Tibial artery (tissue), 4 donors: ENCODE data around the gene CFAP52.

ENCODE experiments used
- DNase-seq, 2 donors: peaks; one replicate each; pipeline ENCODE4 v3.0.0-alpha.2; 2019
- H3K27ac ChIP-seq, 2 donors: fragments of 200-600 bp; sonication (generic) in 1 of 2; 1 replicate in 1 of 2; 2 replicates in 1 of 2; pipeline ENCODE4 v1.5.1; 2018 to 2019; ENCODE audit warnings: mild to moderate bottlenecking in 1 of 2
- H3K27me3 ChIP-seq, 2 donors: fragments of 200-600 bp; sonication (generic) in 1 of 2; one replicate each; pipeline versions ENCODE4 v1.5.1 to v1.6.0; 2016 to 2019
- H3K36me3 ChIP-seq, 3 donors: fragments of 200-600 bp; sonication (generic) in 2 of 3; one replicate each; pipeline ENCODE4 v1.5.1; 2016 to 2019; ENCODE audit warnings: mild to moderate bottlenecking in 2 of 3
- H3K4me1 ChIP-seq, 4 donors: fragments of 200-600 bp; sonication (generic) in 2 of 4; 1 replicate in 3 of 4; 2 replicates in 1 of 4; pipeline ENCODE4 v1.5.1; 2016 to 2019
- H3K4me3 ChIP-seq, 2 donors: fragments of 200-600 bp; sonication (generic) in 1 of 2; 1 replicate in 1 of 2; 2 replicates in 1 of 2; pipeline ENCODE4 v1.5.1; 2018 to 2019; ENCODE audit warnings: mild to moderate bottlenecking in 2 of 2
- H3K9me3 ChIP-seq, 3 donors: fragments of 200-600 bp; sonication (generic) in 1 of 3; one replicate each; pipeline ENCODE4 v1.5.1; 2016 to 2019
- intact Hi-C: fragments of 100-400 bp; cut with DNase I; formaldehyde crosslinking; loops from one replicate; pipeline ENCODE4 v1.15.0; 2023; ENCODE audit warnings: low total_unique reads
- TF ChIP-seq, protein P1 (sequence below), 2 experiments: fragments of 200-600 bp in 1 of 2; fragments of 450-650 bp in 1 of 2; IDR thresholded peaks; one replicate each; pipeline ENCODE4 v1.5.1; 2017 to 2019; ENCODE audit warnings: antibody characterized with exemption in 2 of 2, mild to moderate bottlenecking in 1 of 2, moderate library complexity in 1 of 2

CFAP52 gene

DNA sequence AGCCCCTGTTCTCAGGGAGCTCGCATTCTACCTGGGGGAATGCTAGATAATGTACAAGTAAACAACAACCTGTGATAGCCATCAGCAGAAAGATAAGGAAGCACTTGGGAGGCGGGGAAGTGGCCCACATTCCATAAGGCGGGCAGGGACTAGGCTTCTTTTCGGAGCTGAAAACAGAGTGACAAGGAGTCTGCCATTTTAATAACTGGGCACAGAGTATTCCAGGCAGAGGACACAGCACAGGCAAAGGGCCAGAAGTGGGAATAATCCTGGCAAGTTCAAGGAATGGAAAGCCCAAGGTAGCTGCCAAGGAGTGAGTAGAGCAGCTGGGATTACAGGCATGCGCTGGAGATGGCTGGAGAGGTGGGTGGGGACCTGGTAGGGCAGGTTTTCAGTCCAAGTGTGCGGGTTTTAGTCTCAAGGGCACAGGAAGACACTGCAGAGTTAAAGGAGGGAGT lies 93.1 kb downstream of the CFAP52 start:
- no peak for DNase-seq
- Histone ChIP-seq H3K4me3 (no peak overlapping the region), H3K27me3 (peaks cover 0 to 4% of the 10 kb centered on the region in 2 donors), H3K9me3 (peaks cover 0 to 6% (median 0%) of the 10 kb centered on the region in 3 donors), H3K4me1 (no peaks in the 10 kb centered on the region), H3K27ac (no peak overlapping the region), H3K36me3 (no peaks in the 10 kb centered on the region)
- TF ChIP-seq, protein P1, sequence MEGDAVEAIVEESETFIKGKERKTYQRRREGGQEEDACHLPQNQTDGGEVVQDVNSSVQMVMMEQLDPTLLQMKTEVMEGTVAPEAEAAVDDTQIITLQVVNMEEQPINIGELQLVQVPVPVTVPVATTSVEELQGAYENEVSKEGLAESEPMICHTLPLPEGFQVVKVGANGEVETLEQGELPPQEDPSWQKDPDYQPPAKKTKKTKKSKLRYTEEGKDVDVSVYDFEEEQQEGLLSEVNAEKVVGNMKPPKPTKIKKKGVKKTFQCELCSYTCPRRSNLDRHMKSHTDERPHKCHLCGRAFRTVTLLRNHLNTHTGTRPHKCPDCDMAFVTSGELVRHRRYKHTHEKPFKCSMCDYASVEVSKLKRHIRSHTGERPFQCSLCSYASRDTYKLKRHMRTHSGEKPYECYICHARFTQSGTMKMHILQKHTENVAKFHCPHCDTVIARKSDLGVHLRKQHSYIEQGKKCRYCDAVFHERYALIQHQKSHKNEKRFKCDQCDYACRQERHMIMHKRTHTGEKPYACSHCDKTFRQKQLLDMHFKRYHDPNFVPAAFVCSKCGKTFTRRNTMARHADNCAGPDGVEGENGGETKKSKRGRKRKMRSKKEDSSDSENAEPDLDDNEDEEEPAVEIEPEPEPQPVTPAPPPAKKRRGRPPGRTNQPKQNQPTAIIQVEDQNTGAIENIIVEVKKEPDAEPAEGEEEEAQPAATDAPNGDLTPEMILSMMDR (IDR thresholded peaks at IDR 0.05): no peak
- intact Hi-C loops: no loop called here

DNA sequence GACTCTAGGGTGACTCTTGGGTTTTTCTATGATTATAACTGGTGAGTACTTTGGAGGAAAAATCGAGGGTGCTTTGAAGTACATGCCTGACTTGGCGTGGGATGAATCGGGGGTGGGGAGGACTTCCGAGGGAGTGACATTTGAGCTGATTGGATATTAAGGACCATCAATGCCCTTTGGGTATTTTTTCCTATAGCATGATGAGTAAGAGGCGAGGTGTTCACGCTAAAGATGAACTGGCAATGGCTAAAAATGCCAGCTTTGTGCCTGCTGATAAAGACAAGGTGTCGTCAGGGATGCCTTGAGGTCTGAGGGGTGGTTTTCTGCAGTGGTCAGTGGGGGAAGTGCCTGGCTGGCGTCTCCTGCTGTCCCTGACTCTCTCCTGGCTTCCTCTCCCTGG lies 94.2 kb downstream of the CFAP52 start:
- H3K27ac ChIP-seq: no peak overlapping the region
- no peaks in the 10 kb centered on the region for H3K36me3 ChIP-seq
- intact Hi-C loops: no loop called here
- H3K9me3 ChIP-seq: peaks cover 0 to 3% (median 0%) of the 10 kb centered on the region in 3 donors
- no peak for DNase-seq
- peaks cover 0 to 4% of the 10 kb centered on the region in 2 donors for H3K27me3 ChIP-seq
- TF ChIP-seq, protein P1 (IDR thresholded peaks at IDR 0.05): no peak
- no peak overlapping the region for H3K4me3 ChIP-seq
- H3K4me1 ChIP-seq: no peaks in the 10 kb centered on the region

DNA sequence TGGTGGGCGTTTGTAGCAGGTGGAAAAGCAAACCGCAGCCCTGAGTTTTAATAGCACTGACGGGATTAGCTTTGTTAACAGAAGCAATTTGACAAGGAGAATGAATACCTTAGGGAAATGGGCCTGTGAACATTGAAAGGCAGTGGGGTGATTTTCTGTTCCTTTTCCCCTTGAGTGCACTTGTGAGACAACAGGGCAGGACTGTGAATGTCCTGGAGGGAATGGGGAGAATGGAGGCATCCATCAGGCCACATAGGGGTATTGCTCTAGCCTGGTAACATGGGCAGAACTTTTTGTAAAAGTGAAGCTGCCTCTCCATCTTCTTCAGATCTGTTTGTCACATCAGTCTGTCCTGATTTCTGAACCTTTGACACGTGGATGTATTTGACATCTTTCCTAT lies 95.1 kb downstream of the CFAP52 start:
- H3K9me3 ChIP-seq: no peaks in the 10 kb centered on the region
- intact Hi-C loops: no loop called here
- no peaks in the 10 kb centered on the region for H3K36me3 ChIP-seq
- H3K4me3 ChIP-seq: no peak overlapping the region
- H3K4me1 ChIP-seq: no peaks in the 10 kb centered on the region
- TF ChIP-seq, protein P1 (IDR thresholded peaks at IDR 0.05): no peak
- no peak overlapping the region for H3K27ac ChIP-seq
- peaks cover 0 to 4% of the 10 kb centered on the region in 2 donors for H3K27me3 ChIP-seq
- no peak for DNase-seq

DNA sequence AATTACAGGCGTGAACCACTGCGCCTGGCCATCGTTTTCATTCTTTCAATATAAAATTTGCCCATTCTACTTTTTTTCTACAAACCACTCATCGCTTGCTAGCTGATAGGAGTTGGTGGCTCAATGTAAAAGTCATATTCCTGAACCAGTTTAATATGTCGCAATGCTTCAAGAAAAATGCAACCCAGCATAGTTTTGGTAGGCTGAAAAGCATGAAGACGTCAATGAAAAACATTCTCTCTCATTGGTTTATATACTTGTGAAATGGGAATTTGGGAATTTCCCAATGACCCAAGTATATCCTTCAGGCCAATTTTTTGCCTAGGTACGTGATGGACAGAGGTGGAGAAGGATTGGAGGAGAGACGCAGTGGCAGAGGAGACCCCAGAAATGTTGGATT lies 95.8 kb downstream of the CFAP52 start:
- H3K27ac ChIP-seq: no peak overlapping the region
- no peak overlapping the region for H3K4me3 ChIP-seq
- no peaks in the 10 kb centered on the region for H3K36me3 ChIP-seq
- peaks cover 0 to 4% of the 10 kb centered on the region in 2 donors for H3K27me3 ChIP-seq
- DNase-seq: no peak
- TF ChIP-seq, protein P1 (IDR thresholded peaks at IDR 0.05): no peak
- no peaks in the 10 kb centered on the region for H3K4me1 ChIP-seq
- intact Hi-C loops: no loop called here
- no peaks in the 10 kb centered on the region for H3K9me3 ChIP-seq

DNA sequence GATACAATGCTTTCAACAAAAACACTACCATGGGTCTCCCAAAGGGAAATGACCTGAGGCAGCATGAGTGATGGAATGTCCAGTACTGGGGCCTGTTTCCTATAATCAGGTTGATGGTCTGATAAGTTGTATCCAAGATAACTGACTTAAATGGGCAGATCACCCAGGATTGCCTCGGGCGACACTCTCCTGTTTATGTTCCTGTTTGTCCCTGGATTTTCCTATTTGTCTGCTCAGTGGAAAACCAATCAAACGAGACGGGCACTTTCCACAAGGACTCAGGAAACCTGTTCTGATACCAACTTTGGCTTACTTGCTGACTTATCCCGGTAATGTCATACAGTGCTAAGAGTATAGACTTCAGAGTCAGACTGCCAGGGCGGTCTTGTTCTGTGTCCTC lies 96.2 kb downstream of the CFAP52 start:
- H3K27me3 ChIP-seq: peaks cover 0 to 4% of the 10 kb centered on the region in 2 donors
- no peaks in the 10 kb centered on the region for H3K4me1 ChIP-seq
- no peak overlapping the region for H3K27ac ChIP-seq
- no peaks in the 10 kb centered on the region for H3K36me3 ChIP-seq
- no peak overlapping the region for H3K4me3 ChIP-seq
- TF ChIP-seq, protein P1 (IDR thresholded peaks at IDR 0.05): no peak
- no peaks in the 10 kb centered on the region for H3K9me3 ChIP-seq
- DNase-seq: no peak
- intact Hi-C loops: no loop called here

DNA sequence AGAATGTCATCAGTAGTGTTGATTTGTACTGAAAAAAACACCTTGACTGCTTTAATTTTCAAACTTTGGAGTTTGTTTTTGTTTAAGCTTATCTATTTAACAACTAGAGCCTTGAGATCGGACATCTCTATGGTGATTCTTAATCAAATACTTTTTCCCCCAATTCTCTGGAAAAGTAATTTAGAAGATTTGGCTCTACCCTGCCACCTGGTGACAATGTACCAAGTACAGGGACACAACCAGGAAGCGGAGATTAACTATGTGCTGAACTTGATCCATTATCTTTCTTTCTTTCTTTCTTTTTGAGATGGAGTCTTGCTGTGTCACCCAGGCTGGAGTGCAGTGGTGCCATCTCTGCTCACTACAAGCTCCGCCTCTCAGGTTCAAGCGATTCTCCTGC lies 99.6 kb downstream of the CFAP52 start:
- Histone ChIP-seq H3K4me3 (no peak overlapping the region), H3K4me1 (no peaks in the 10 kb centered on the region), H3K9me3 (peaks cover 0 to 14% (median 3%) of the 10 kb centered on the region in 3 donors), H3K27me3 (no peaks in the 10 kb centered on the region), H3K27ac (no peak overlapping the region), H3K36me3 (no peaks in the 10 kb centered on the region)
- TF ChIP-seq, protein P1 (IDR thresholded peaks at IDR 0.05): no peak
- no peak for DNase-seq
- intact Hi-C loops: no loop called here
